ENCODE measurements around the gene URAD.

The URAD gene

DNA sequence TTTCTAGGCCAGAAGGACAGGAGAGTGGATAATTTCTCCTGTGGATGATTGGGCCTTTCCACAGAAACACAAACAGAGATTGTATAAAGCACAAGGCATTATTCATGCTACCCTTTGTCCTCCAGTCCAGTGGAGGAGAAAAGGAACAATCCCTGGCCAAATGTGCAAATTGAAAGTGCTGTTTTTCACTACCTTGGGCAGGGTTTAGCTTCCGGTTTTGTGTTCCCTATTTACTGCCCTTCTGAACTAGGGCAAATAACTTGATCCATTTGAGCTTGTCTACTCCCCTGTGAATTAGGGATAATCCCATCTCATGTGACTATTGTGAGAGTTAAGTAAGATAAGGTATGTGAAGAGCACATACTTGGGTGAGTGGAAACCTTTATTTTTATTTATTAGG is 55.4 kb downstream of the URAD start:
- H3K27me3 ChIP-seq, result peaks cover 78% of the 10 kb centered on the region
- no peaks in the 10 kb centered on the region for H3K4me1 ChIP-seq (ENCODE audit: control insufficient read depth in 1 of 2, insufficient read depth in 1 of 2, low read depth in 1 of 2, low read length in 1 of 2)
- H3K4me3 ChIP-seq (ENCODE audit: low read depth in 1 of 2, low read length in 1 of 2), result no peak overlapping the region
- no peak for TF ChIP-seq CTCF (IDR thresholded peaks at IDR 0.05)
- H3K9me3 ChIP-seq, result no peaks in the 10 kb centered on the region
- H3K36me3 ChIP-seq, result no peaks in the 10 kb centered on the region
- no peak overlapping the region for H3K27ac ChIP-seq

- Histone ChIP-seq H3K4me3 (ENCODE audit: low read depth in 1 of 2, low read length in 1 of 2) (no peak overlapping the region), H3K27ac (no peak overlapping the region), H3K27me3 (peaks cover 92% of the 10 kb centered on the region), H3K4me1 (ENCODE audit: control insufficient read depth in 1 of 2, insufficient read depth in 1 of 2, low read depth in 1 of 2, low read length in 1 of 2) (no peaks in the 10 kb centered on the region), H3K9me3 (no peaks in the 10 kb centered on the region), H3K36me3 (no peaks in the 10 kb centered on the region)
- TF ChIP-seq CTCF (IDR thresholded peaks at IDR 0.05), result no peak
Measured at GRCh38 chr13:27929868-27930267, 58.6 kb downstream of the URAD start.

DNA sequence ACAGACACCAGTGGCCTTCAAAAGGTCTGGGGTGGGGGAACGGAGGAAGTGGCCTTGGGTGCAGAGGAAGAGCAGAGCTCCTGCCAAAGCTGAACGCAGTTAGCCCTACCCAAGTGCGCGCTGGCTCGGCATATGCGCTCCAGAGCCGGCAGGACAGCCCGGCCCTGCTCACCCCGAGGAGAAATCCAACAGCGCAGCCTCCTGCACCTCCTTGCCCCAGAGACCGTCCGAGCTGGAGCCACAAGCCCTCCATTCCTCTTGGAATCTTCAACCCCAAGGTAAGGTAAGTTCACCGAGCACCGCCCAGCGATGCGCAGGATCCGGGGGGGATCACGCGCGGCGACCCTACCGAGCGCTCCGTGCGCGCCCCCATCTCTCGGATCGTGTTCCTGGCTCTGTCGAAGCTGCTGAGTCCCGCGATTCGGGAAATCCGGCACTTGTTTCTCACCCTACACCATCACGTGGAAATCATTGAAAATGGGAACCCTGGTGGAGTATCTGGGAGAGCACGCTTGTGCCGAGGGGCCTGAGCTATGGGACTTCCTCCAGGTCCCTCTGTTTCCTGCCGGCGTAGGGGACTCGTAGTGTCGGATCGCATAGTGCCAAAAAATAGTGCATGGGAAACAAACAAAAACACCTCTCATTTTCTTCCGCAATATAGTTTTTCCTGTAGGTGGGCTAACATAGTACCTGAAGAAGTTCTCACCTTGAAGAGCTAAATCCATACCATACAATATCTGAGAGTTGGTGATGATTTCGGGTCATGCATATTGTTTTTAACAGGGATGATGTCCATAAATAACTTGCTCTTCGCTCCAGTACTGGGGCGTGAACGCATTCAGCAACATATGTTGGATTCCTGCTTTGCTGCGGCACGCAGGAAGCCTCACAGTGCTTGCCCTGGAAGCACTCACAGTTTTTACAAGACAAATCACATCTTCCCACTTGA is 59.4 kb downstream of the URAD start:
- Histone ChIP-seq H3K9me3 (no peaks in the 10 kb centered on the region), H3K27ac (no peak overlapping the region), H3K27me3 (peaks cover 100% of the 10 kb centered on the region), H3K4me1 (ENCODE audit: control insufficient read depth in 1 of 2, insufficient read depth in 1 of 2, low read depth in 1 of 2, low read length in 1 of 2) (no peaks in the 10 kb centered on the region), H3K4me3 (ENCODE audit: low read depth in 1 of 2, low read length in 1 of 2) (no peak overlapping the region), H3K36me3 (no peaks in the 10 kb centered on the region)
- TF ChIP-seq CTCF (IDR thresholded peaks at IDR 0.05), result no peak

- H3K9me3 ChIP-seq, result no peaks in the 10 kb centered on the region
Measured at GRCh38 chr13:27928353-27928804, 60.1 kb downstream of the URAD start.

More at GRCh38 chr13:27928353-27928804, 60.1 kb downstream of the URAD start:
- H3K4me3 ChIP-seq (ENCODE audit: low read depth in 1 of 2, low read length in 1 of 2), result no peak overlapping the region
- peaks cover 100% of the 10 kb centered on the region for H3K27me3 ChIP-seq
- no peak for TF ChIP-seq CTCF (IDR thresholded peaks at IDR 0.05)
- no peaks in the 10 kb centered on the region for H3K36me3 ChIP-seq
- no peaks in the 10 kb centered on the region for H3K4me1 ChIP-seq (ENCODE audit: control insufficient read depth in 1 of 2, insufficient read depth in 1 of 2, low read depth in 1 of 2, low read length in 1 of 2)
- no peak overlapping the region for H3K27ac ChIP-seq
